Lower leg skin (tissue), 4 donors: ENCODE results near the gene SDK2. TPM values are rescaled to one million over a fixed set of nuclear protein-coding genes. Genes with fewer than 3 reads are reported as not detected.

Source experiments
- DNase-seq, 2 donors: peaks; one replicate each; pipeline ENCODE4 v3.0.0-alpha.2; 2019; ENCODE audit warnings: low spot score in 2 of 2
- H3K4me3 ChIP-seq: fragments of 200-600 bp; sonication (generic); 2 replicates; pipeline ENCODE4 v1.5.1; 2017; ENCODE audit warnings: mild to moderate bottlenecking, low read depth; ENCODE audit not compliant: poor library complexity, severe bottlenecking
- POLR2A ChIP-seq, 2 donors: fragments of 450-650 bp; IDR thresholded peaks; one replicate each; pipeline ENCODE4 v1.6.1; 2016 to 2017; ENCODE audit warnings: antibody characterized with exemption in 2 of 2, mild to moderate bottlenecking in 1 of 2, moderate library complexity in 1 of 2
- WGBS, 2 donors: methylation state at CpG; one replicate each; pipeline ENCODE4 v1.1.5; 2018; 5-methylcytosine and 5-hydroxymethylcytosine counted together
- intact Hi-C: fragments of 100-400 bp; cut with DNase I; formaldehyde crosslinking; loops from one replicate; pipeline ENCODE4 v1.15.0; 2023; ENCODE audit warnings: low total_unique reads
- total RNA-seq, 4 donors: library from RNA; depleted of rRNA; stranded (reverse); fragments of >200 nt; gene quantifications; one replicate each; pipeline ENCODE4 v1.1.0, GENCODE V29; 2016
- TF ChIP-seq, protein P1 (sequence below), 3 donors: fragments of 450-650 bp; IDR thresholded peaks; one replicate each; pipeline ENCODE4 v1.5.1; 2016; ENCODE audit warnings: antibody characterized with exemption in 3 of 3, mild to moderate bottlenecking in 3 of 3, moderate library complexity in 2 of 3

Gene SDK2
- total RNA-seq, 4 donors from 2014 or later: 1.5 to 4.4 (median 1.6) TPM

DNA sequence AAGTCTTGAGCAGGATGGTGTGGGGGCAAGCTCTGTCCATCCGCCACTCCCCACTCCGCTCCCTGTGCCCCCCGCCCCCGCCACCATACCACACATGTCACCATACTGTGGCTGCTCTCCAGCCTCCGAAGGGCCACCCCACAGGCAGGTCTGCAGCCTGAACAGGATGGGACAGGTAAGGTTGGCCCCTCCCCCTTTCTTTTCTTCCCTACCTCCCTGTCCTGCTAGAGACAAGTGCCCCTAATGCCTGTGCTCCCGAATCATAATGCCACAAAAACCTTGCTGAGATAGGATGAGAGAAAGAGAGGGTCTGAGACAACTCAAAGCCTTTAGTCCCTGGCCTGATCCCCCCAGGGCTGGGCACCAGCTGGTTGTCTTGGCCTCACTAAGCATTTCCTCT is 84.7 kb downstream of the SDK2 start:
- WGBS, 2 donors: 92 to 95% methylated on average over 6 of the region's 6 CpGs
- no peak for TF ChIP-seq POLR2A (IDR thresholded peaks at IDR 0.05)
- TF ChIP-seq, protein P1, sequence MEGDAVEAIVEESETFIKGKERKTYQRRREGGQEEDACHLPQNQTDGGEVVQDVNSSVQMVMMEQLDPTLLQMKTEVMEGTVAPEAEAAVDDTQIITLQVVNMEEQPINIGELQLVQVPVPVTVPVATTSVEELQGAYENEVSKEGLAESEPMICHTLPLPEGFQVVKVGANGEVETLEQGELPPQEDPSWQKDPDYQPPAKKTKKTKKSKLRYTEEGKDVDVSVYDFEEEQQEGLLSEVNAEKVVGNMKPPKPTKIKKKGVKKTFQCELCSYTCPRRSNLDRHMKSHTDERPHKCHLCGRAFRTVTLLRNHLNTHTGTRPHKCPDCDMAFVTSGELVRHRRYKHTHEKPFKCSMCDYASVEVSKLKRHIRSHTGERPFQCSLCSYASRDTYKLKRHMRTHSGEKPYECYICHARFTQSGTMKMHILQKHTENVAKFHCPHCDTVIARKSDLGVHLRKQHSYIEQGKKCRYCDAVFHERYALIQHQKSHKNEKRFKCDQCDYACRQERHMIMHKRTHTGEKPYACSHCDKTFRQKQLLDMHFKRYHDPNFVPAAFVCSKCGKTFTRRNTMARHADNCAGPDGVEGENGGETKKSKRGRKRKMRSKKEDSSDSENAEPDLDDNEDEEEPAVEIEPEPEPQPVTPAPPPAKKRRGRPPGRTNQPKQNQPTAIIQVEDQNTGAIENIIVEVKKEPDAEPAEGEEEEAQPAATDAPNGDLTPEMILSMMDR (IDR thresholded peaks at IDR 0.05): no peak
- no peak for DNase-seq
- intact Hi-C loops: no loop called here
- no peak overlapping the region for H3K4me3 ChIP-seq

DNA sequence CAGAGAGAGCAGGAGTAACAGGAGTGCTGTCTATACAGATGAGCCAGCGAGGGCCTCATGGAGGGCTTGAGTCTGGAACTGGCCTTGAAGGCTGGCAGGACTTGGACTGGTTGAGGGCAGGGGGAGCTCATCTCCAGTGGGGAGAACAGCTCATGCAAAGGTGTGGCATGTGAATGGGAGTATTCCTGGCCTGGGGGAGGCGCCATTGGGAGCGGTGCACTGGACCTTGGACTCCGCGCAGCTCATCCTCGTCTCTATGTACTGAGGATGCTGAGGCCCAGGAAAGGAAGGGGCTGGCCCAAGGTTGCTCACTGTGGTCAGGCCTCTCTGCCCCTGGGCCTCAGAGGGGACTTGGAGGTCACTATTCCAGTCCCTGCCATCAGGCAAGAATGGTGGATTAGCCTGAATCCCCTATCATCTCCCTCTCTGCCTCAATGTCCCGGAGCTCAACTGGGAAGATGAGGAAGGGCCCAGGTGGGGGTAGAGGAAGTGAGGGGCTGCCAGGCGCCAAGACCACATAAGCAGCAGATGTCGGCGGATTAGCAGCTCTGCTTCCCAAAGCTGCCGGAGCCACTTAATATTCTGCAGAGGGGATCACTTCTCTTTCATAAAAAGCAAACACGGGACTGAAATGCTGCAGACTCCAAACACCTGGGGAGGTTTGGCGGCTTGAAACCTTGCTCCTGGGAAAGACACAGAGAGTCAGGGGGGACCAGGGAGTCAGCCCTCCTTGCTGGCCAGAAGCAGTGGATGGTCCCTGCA is 88.9 kb downstream of the SDK2 start:
- TF ChIP-seq POLR2A (IDR thresholded peaks at IDR 0.05): no peak
- TF ChIP-seq, protein P1 (IDR thresholded peaks at IDR 0.05): no peak
- 84 to 90% methylated on average over 11 to 13 of the region's 13 CpGs for WGBS, 2 donors
- intact Hi-C loops: no loop called here
- H3K4me3 ChIP-seq: no peak overlapping the region
- DNase-seq: no peak

DNA sequence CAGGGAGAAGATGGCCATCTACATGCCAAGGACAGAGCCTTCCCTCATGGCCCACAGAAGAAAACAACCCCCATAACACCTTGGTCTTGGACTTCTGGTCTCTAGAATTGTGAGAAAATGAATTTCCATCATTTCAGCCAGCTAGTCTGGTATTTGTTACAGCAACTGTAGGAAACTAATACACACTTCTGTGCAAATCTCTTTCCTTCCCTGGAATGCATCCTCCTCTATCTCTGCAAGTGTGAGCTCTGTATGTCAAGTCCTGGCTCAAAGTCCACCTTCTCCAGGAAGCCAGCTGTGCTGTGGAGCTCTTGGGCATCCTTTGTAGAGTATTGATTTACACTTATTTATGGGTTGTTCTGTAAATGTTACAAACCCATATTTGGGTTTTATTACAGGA is 89.7 kb downstream of the SDK2 start:
- DNase-seq: no peak
- H3K4me3 ChIP-seq: no peak overlapping the region
- intact Hi-C loops: no loop called here
- TF ChIP-seq, protein P1 (IDR thresholded peaks at IDR 0.05): no peak
- TF ChIP-seq POLR2A (IDR thresholded peaks at IDR 0.05): no peak

DNA sequence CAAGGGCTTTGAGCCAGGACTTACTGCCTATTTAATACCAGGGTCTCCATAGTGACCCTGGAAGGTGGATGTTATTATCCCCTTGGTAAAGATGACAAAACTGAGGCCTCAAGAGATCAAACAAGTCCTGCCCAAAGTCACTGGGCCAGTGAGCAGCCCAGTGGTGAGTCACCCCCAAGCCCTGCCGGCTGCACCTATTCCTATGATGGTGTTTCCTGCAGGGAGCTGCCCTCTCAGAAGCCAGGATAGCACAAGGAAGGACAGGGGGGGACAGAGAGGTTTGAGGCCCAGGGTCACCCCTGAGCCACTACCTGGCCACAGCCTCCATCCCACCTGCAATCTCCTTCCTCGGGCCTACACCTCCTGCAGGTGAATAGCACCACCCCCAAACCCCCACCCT is 90.9 kb downstream of the SDK2 start:
- TF ChIP-seq, protein P1 (IDR thresholded peaks at IDR 0.05): no peak
- TF ChIP-seq POLR2A (IDR thresholded peaks at IDR 0.05): no peak
- H3K4me3 ChIP-seq: no peak overlapping the region
- DNase-seq: no peak
- 74 to 83% methylated on average over 2 of the region's 2 CpGs for whole genome bisulfite sequencing, 2 donors
- intact Hi-C loops: no loop called here

DNA sequence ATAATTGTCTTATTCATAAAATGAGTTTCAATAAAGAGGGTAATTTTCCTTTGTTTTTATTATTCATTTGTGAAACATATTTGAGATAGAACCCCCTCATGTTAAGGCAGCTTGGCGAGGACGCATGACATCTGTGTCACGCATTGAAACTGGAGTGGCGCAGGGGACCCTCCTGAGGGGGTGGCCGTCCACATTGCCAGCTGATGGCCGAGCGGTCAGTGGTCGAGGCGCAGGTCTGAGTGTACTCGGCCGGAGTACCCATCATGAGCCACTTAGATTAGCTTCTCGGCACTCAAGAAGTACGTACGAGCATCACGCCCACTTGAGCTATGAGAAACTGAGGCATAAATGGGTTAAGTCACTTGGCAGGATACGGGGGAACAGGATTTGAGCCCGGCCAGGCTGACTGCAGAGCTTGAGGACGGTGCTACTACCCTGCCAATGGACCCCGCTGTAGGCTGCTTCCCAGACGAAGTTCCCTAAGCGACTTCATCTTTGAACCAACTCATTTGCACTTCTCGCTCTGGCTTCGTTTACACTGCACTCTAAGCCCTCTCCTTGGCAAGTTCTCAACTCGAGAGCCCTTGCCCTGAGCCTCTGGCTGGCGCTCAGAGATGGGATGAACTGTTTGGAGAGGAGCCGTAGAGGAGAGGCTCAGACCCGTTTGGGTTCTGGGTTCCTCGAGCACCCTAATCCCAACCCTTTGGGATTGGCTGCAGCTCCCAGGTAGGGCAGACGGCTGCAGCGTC is 91.8 kb downstream of the SDK2 start:
- intact Hi-C loops: no loop called here
- TF ChIP-seq, protein P1 (IDR thresholded peaks at IDR 0.05): no peak
- TF ChIP-seq POLR2A (IDR thresholded peaks at IDR 0.05): no peak
- WGBS, 2 donors: 63 to 69% methylated on average over 30 of the region's 30 CpGs
- DNase-seq: no peak
- no peak overlapping the region for H3K4me3 ChIP-seq
